Vagina (tissue), 2 donors: ENCODE data around the gene TET2. TPM values are rescaled to one million over a fixed set of nuclear protein-coding genes. Genes with fewer than 3 reads are reported as not detected.

Experiments
- DNase-seq, 2 donors: peaks; one replicate each; pipeline ENCODE4 v3.0.0-alpha.2; 2017; ENCODE audit errors: extremely low spot score in 2 of 2
- H3K27ac ChIP-seq: fragments of 200-600 bp; sonication (generic); one replicate; pipeline ENCODE4 v1.5.1; 2019
- H3K27me3 ChIP-seq: fragments of 200-600 bp; sonication (generic); one replicate; pipeline ENCODE4 v1.5.1; 2019
- H3K36me3 ChIP-seq, 2 donors: fragments of 200-600 bp; sonication (generic); one replicate each; pipeline ENCODE4 v1.5.1; 2017 to 2019
- H3K4me1 ChIP-seq: fragments of 200-600 bp; sonication (generic); one replicate; pipeline ENCODE4 v1.5.1; 2019
- H3K4me3 ChIP-seq, 2 donors: fragments of 200-600 bp; sonication (generic); 1 replicate in 1 of 2; 2 replicates in 1 of 2; pipeline ENCODE4 v1.5.1; 2016 to 2019
- H3K9me3 ChIP-seq: fragments of 200-600 bp; sonication (generic); one replicate; pipeline ENCODE4 v1.5.1; 2019
- POLR2A ChIP-seq, 2 donors: fragments of 450-650 bp; IDR thresholded peaks; one replicate each; pipeline ENCODE4 v1.6.1; 2017; ENCODE audit warnings: antibody characterized with exemption in 2 of 2, mild to moderate bottlenecking in 2 of 2, moderate library complexity in 2 of 2
- POLR2AphosphoS5 ChIP-seq, 2 donors: sonication (generic); formaldehyde crosslinking; IDR thresholded peaks; one replicate each; pipeline ENCODE4 v1.9.0; 2017; ENCODE audit warnings: antibody characterized with exemption in 2 of 2, mild to moderate bottlenecking in 2 of 2, low read depth in 1 of 2; ENCODE audit not compliant: insufficient read depth in 1 of 2
- intact Hi-C: fragments of 100-400 bp; cut with DNase I; formaldehyde crosslinking; loops from one replicate; pipeline ENCODE4 v1.15.1; 2023
- total RNA-seq: library from RNA; depleted of rRNA; stranded (reverse); fragments of >200 nt; gene quantifications from one replicate; pipeline ENCODE4 v1.2.3, GENCODE V29; 2016
- TF ChIP-seq, protein P1 (sequence below), 3 experiments: fragments of 450-650 bp in 2 of 3; fragments of 200-600 bp in 1 of 3; sonication (generic) in 1 of 3; IDR thresholded peaks; one replicate each; pipeline ENCODE4 v1.5.1; 2017 to 2019; ENCODE audit warnings: antibody characterized with exemption in 3 of 3, mild to moderate bottlenecking in 2 of 3, moderate library complexity in 2 of 3

TET2 gene
- total RNA-seq, 1 donor from 2014 or later: 31.9 TPM

DNA sequence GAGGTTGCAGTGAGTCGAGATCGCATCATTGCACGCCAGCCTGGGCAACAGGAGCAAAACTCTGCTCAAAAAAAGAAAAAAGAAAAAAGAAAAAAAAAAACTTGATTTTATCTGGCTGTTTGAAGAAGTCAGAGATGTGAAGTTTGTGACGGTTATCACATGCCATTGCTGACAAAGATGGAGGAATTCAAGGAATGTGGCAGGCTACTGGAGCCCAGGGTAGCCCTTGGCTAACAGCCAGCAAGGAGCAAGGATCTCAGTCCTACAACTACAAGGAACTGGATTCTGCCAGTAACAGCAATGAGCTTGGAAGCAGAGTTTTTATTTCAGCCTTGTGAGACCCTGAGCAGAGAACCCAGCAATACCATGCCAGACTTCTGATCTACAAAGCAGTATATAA is 24.3 kb upstream of the TET2 start:
- no peak for TF ChIP-seq POLR2A (IDR thresholded peaks at IDR 0.05)
- TF ChIP-seq, protein P1, sequence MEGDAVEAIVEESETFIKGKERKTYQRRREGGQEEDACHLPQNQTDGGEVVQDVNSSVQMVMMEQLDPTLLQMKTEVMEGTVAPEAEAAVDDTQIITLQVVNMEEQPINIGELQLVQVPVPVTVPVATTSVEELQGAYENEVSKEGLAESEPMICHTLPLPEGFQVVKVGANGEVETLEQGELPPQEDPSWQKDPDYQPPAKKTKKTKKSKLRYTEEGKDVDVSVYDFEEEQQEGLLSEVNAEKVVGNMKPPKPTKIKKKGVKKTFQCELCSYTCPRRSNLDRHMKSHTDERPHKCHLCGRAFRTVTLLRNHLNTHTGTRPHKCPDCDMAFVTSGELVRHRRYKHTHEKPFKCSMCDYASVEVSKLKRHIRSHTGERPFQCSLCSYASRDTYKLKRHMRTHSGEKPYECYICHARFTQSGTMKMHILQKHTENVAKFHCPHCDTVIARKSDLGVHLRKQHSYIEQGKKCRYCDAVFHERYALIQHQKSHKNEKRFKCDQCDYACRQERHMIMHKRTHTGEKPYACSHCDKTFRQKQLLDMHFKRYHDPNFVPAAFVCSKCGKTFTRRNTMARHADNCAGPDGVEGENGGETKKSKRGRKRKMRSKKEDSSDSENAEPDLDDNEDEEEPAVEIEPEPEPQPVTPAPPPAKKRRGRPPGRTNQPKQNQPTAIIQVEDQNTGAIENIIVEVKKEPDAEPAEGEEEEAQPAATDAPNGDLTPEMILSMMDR (IDR thresholded peaks at IDR 0.05): no peak
- no peak for TF ChIP-seq POLR2AphosphoS5 (IDR thresholded peaks at IDR 0.05; ENCODE audit: insufficient read depth in 1 of 2, low read depth in 1 of 2)
- Histone ChIP-seq H3K4me3 (no peak overlapping the region), H3K9me3 (no peaks in the 10 kb centered on the region), H3K27me3 (no peaks in the 10 kb centered on the region), H3K4me1 (no peaks in the 10 kb centered on the region), H3K36me3 (no peaks in the 10 kb centered on the region), H3K27ac (no peak overlapping the region)
- intact Hi-C loops: no loop called here
- no peak for DNase-seq

DNA sequence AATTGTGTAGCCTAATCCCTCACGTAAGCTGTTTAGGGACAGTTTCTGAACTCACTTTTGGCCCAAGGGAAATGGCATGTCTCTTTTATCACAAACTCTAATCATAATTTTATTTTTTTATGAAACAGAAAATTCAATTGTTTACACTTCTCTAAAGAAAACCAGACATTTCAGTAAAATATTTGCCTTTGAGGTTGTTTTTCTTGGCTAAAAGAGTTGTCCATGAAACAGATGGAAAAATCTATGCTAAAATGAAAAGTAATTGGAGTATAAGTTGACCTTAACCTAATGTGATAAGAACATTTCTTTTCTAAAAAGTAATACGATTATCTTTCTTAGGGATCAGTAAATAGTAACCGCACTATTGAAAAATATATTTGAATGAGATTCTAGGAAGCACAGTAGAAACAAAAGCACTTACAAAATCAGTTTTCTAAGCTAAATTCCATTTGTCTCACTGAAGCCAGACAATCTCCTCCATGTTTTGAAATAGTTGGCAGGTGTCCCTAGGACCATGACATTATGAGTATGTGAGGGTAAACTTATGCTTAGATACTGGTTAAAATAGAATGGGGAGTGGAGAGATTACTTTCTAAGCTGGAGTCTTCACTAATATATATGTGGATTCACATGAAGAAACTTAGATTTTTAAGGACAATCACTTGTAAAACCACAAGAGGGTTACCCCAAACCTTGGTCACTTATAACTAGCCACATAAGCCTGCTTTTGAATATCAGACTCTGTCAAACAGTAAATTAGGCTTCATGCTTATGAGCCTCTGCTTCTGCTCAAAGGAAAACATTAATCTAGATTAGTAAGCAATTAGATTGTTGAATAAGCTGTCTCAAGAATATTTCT is 20.1 kb upstream of the TET2 start:
- intact Hi-C loops: no loop called here

DNA sequence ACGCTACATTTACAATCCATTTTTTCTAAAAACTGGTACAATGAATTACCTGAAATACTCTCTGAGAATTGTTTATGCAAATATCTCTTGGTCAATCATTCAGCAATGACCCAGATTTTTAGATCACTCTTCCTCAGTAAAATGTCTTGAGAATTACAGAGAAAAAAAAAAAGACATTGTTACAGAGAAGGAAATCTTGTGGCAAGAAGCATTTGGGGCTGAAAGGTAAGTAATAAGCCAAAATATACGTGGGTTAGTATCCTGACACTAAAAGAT is 19.6 kb upstream of the TET2 start:
- TF ChIP-seq POLR2A (IDR thresholded peaks at IDR 0.05) (no peak), POLR2AphosphoS5 (IDR thresholded peaks at IDR 0.05; ENCODE audit: insufficient read depth in 1 of 2, low read depth in 1 of 2) (no peak)
- TF ChIP-seq, protein P1 (IDR thresholded peaks at IDR 0.05): no peak
- no peaks in the 10 kb centered on the region for H3K36me3 ChIP-seq
- no peak overlapping the region for H3K27ac ChIP-seq
- H3K9me3 ChIP-seq: no peaks in the 10 kb centered on the region
- intact Hi-C loops: no loop called here
- H3K27me3 ChIP-seq: no peaks in the 10 kb centered on the region
- H3K4me3 ChIP-seq: no peak overlapping the region
- no peak for DNase-seq
- H3K4me1 ChIP-seq: no peaks in the 10 kb centered on the region

More for the DNA sequence above, 20.1 kb upstream of the TET2 start:
- DNase-seq: no peak
- no peak overlapping the region for H3K4me3 ChIP-seq
- H3K9me3 ChIP-seq: no peaks in the 10 kb centered on the region
- H3K36me3 ChIP-seq: no peaks in the 10 kb centered on the region
- no peak overlapping the region for H3K27ac ChIP-seq
- no peak for TF ChIP-seq POLR2A (IDR thresholded peaks at IDR 0.05)
- no peak for TF ChIP-seq POLR2AphosphoS5 (IDR thresholded peaks at IDR 0.05; ENCODE audit: insufficient read depth in 1 of 2, low read depth in 1 of 2)
- TF ChIP-seq, protein P1 (IDR thresholded peaks at IDR 0.05): no peak
- H3K4me1 ChIP-seq: no peaks in the 10 kb centered on the region
- no peaks in the 10 kb centered on the region for H3K27me3 ChIP-seq

DNA sequence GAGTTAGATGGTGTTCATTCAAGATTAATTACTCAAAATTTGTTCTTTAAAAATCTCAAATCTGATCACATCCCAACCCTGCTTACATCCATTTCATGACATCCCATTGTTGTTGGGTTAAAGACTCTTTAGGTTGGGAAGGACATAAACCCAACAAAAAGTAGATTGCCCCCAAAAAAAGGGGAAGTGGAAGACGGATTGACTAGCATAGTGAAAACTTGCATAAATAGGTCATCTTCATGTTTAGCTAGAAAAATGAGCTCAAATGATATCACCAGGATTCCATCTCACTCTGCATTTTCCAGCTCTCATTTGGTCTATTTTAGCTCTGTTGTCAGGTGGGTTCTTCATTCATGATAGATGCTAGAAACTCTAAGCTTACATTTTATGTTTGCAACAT is 18.5 kb upstream of the TET2 start:
- H3K27ac ChIP-seq: no peak overlapping the region
- intact Hi-C loops: no loop called here
- no peak for TF ChIP-seq POLR2AphosphoS5 (IDR thresholded peaks at IDR 0.05; ENCODE audit: insufficient read depth in 1 of 2, low read depth in 1 of 2)
- TF ChIP-seq POLR2A (IDR thresholded peaks at IDR 0.05): no peak
- TF ChIP-seq, protein P1 (IDR thresholded peaks at IDR 0.05): no peak
- no peaks in the 10 kb centered on the region for H3K27me3 ChIP-seq
- H3K36me3 ChIP-seq: no peaks in the 10 kb centered on the region
- H3K9me3 ChIP-seq: no peaks in the 10 kb centered on the region
- no peaks in the 10 kb centered on the region for H3K4me1 ChIP-seq
- no peak for DNase-seq
- no peak overlapping the region for H3K4me3 ChIP-seq

DNA sequence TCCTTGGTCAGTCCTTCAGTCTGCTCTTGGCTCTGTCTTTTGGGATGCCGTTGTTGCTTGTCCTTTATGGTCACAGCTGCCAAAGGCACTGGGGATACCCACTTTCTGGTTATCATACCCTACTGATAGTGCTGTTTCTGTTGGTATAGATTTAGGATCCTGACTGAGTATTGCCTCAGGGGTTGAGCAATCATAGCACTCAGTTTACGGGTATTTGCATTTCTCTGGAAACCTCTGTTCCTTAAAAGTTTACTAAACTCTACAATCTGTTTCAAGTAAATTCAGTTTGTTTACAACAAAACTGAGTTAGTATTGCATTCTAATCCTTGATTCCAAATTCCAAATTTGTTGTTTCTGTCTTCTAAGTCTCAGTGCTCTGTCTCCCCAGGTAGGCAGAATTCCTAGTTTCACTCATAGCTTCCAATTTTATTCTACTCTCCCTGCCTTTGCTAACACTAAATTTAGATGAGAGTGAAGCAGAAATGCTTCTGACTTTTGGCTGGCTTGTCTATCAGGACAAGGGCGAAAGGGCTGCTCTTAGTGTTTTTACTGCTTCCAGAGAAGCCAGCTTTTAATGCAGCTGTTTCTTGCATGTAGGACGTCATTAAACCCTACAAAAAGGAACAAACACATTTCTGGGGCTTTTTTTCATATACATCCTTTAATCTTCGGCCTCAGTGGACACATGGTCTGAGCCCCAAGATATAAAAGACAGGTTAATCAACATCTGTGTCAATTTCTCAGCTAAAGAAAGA is 17.2 kb upstream of the TET2 start:
- H3K27ac ChIP-seq: no peak overlapping the region
- H3K4me1 ChIP-seq: no peaks in the 10 kb centered on the region
- intact Hi-C loops: no loop called here
- no peak for DNase-seq
- H3K4me3 ChIP-seq: no peak overlapping the region
- no peaks in the 10 kb centered on the region for H3K9me3 ChIP-seq
- no peaks in the 10 kb centered on the region for H3K27me3 ChIP-seq
- no peak for TF ChIP-seq POLR2AphosphoS5 (IDR thresholded peaks at IDR 0.05; ENCODE audit: insufficient read depth in 1 of 2, low read depth in 1 of 2)
- TF ChIP-seq, protein P1 (IDR thresholded peaks at IDR 0.05): no peak
- no peak for TF ChIP-seq POLR2A (IDR thresholded peaks at IDR 0.05)
- no peaks in the 10 kb centered on the region for H3K36me3 ChIP-seq
